Measurements from ENCODE around the gene ENPP3. TPM values are rescaled to one million over a fixed set of nuclear protein-coding genes. Genes with fewer than 3 reads are reported as not detected.

The ENPP3 gene
- total and polyA plus RNA-seq, 2 of the 13 experiments (the other 11 are each of a cell fraction or from before 2014, with no cell fraction given) = 40.0 to 75.4 TPM

GRCh38 chr6:131765804-131766135 is 128.7 kb downstream of the ENPP3 start:
- Histone ChIP-seq H2AFZ (ENCODE audit: low read length) (no peak overlapping the region), H3K27ac (ENCODE audit: extremely low read length, insufficient read depth, low read length) (peak overlapping the region; percentile 77), H3K4me1 (ENCODE audit: insufficient read depth, low read length) (peaks cover 86% of the 10 kb centered on the region), H3K4me3 (replicated peaks in 1 of 3; ENCODE audit: insufficient read depth in 1 of 3, low read depth in 2 of 3, low read length in 3 of 3) (peak overlapping the region in 2 of 3 experiments; percentile 1 to 2; a peak in 1 of 6 replicates), H4K20me1 (ENCODE audit: insufficient read depth, low read length) (no peaks in the 10 kb centered on the region), H3K36me3 (replicated peaks in 1 of 2; ENCODE audit: control insufficient read depth in 1 of 2, insufficient read depth in 2 of 2, low read length in 2 of 2) (no peaks in the 10 kb centered on the region), H3K79me2 (ENCODE audit: insufficient read depth, low read length) (no peaks in the 10 kb centered on the region), H3K9ac (ENCODE audit: insufficient read depth, low read depth, low read length) (peak overlapping the region; percentile 14; the same call in 1 of the 2 replicates), H3K27me3 (ENCODE audit: control insufficient read depth in 1 of 2, insufficient read depth in 2 of 2, low read length in 2 of 2) (no peaks in the 10 kb centered on the region), H3K9me3 (ENCODE audit: low read length) (no peaks in the 10 kb centered on the region), H3K4me2 (ENCODE audit: low read depth, low read length) (peak overlapping the region; percentile 47)
- WGBS (ENCODE audit: low lambda C conversion rate) = 38% methylated on average over 4 of the region's 4 CpGs
- FAIRE-seq (no peak), DNase-seq (ENCODE audit: low spot score) (no peak), ATAC-seq (peak; percentile 21)
- intact Hi-C loops (cut with micrococcal nuclease; ENCODE audit: unreplicated experiment) (loop anchor here (5.0 kb wide), 2 partner anchors 42 to 132 kb away; partner anchors contain the start of gene ENPP1), in situ Hi-C loops (cut with HindIII; ENCODE audit: extremely low pct_ligation_motif_present, low pct_unique_long_range_greater_than_20kb) (no loop called here)
- TF ChIP-seq KDM5B (CRISPR knock-in tag; IDR thresholded peaks at IDR 0.05; ENCODE audit: borderline replicate concordance) = no peak
- TF ChIP-seq ZNF501 (CRISPR knock-in tag; IDR thresholded peaks at IDR 0.05) = peak; percentile 8; the same call in 1 of the 2 replicates
- no peak for TF ChIP-seq JDP2 (CRISPR knock-in tag; IDR thresholded peaks at IDR 0.05; ENCODE audit: borderline replicate concordance)
- TF ChIP-seq RCOR2 (CRISPR knock-in tag; IDR thresholded peaks at IDR 0.05) = 0 out of 2 replicates have a peak, but pooled peaks have one; percentile 4
- TF ChIP-seq FOSL2 (CRISPR knock-in tag; IDR thresholded peaks at IDR 0.05) = no peak
- 0 out of 2 replicates have a peak, but pooled peaks have one; percentile 20 for TF ChIP-seq ZBTB42 (CRISPR knock-in tag; IDR thresholded peaks at IDR 0.05)
- 0 out of 2 replicates have a peak, but pooled peaks have one; percentile 19 for TF ChIP-seq MED1 (CRISPR knock-in tag; IDR thresholded peaks at IDR 0.05)
- no peak for TF ChIP-seq ARID3A (IDR thresholded peaks at IDR 0.05; ENCODE audit: low read depth, low read length)
- TF ChIP-seq SETDB1 (CRISPR knock-in tag; IDR thresholded peaks at IDR 0.05; ENCODE audit: borderline replicate concordance) = no peak
- peak; percentile 72; the same call in 1 of the 2 replicates for TF ChIP-seq ZNF629 (CRISPR knock-in tag; conservative IDR thresholded peaks at IDR 0.05)
- no peak for TF ChIP-seq RNF219 (CRISPR knock-in tag; IDR thresholded peaks at IDR 0.05)
- peak; percentile 33 for TF ChIP-seq ASH2L (IDR thresholded peaks at IDR 0.05; ENCODE audit: insufficient read length, low read depth, low read length)
- TF ChIP-seq HIVEP1 (CRISPR knock-in tag; IDR thresholded peaks at IDR 0.05) = no peak
- TF ChIP-seq IRF9 (CRISPR knock-in tag; IDR thresholded peaks at IDR 0.05; ENCODE audit: borderline replicate concordance) = no peak
- no peak for TF ChIP-seq PTBP1 (IDR thresholded peaks at IDR 0.05; ENCODE audit: low read depth, low read length, poor library complexity, severe bottlenecking)
- TF ChIP-seq, protein P1, sequence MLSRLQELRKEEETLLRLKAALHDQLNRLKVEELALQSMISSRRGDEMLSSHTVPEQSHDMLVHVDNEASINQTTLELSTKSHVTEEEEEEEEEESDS (CRISPR knock-in tag; IDR thresholded peaks at IDR 0.05; ENCODE audit: borderline replicate concordance) = no peak
- TF ChIP-seq HCFC1 (IDR thresholded peaks at IDR 0.05; ENCODE audit: low read depth, low read length) = no peak
- no TSS peak for BruUV-seq (replicated peaks)
- ChIA-PET POLR2A (interaction anchor here (1.0 to 3.6 kb wide), 4 partner anchors 10 to 186 kb away, joined by 3 to 38 read pairs (median 4); no protein-coding TSS in a partner anchor), CTCF (ENCODE audit: low intra/inter-chr PET ratio, low total read pairs) (no interaction called here)
